HepG2 (cell line): ENCODE data around the gene DBNDD1. TPM values are rescaled to one million over a fixed set of nuclear protein-coding genes. Genes with fewer than 3 reads are reported as not detected.

Experiments
- ADNP ChIP-seq: sonication (generic); formaldehyde crosslinking; IDR thresholded peaks from 2 replicates; pipeline ENCODE4 v1.4.0; 2020; ENCODE audit warnings: missing genetic modification reagents
- CBX5 ChIP-seq: sonication (generic); formaldehyde crosslinking; IDR thresholded peaks from 2 replicates; pipeline ENCODE4 v1.4.0; 2020; ENCODE audit warnings: missing genetic modification reagents, borderline replicate concordance
- CC2D1A ChIP-seq: sonication (generic); formaldehyde crosslinking; IDR thresholded peaks from 2 replicates; pipeline ENCODE4 v1.8.1; 2023; ENCODE audit warnings: mild to moderate bottlenecking, missing genetic modification reagents
- CHD4 ChIP-seq: fragments of 200-600 bp; sonication (generic); IDR thresholded peaks from 2 replicates; pipeline ENCODE4 v1.7.0; 2017; ENCODE audit warnings: mild to moderate bottlenecking, low read length, borderline replicate concordance
- DNMT3B ChIP-seq: conservative IDR thresholded peaks from 2 replicates; pipeline ENCODE4 v1.6.1; 2016; ENCODE audit warnings: missing biosample characterization, control low read depth
- DRAP1 ChIP-seq: IDR thresholded peaks from 2 replicates; pipeline ENCODE4 v1.6.1; 2016; ENCODE audit warnings: missing genetic modification reagents, missing compliant biosample characterization
- FOSL1 ChIP-seq: sonication (generic); formaldehyde crosslinking; IDR thresholded peaks from 2 replicates; pipeline ENCODE4 v1.9.0; 2021; ENCODE audit warnings: missing genetic modification reagents, borderline replicate concordance
- GABPA ChIP-seq, 2 experiments: IDR thresholded peaks; 2 replicates each; pipeline ENCODE4 v1.6.1; 2011 to 2016; ENCODE audit warnings: low read depth in 2 of 2, low read length in 1 of 2, missing biosample characterization in 1 of 2, missing genetic modification characterization in 1 of 2
- HHEX ChIP-seq: IDR thresholded peaks from 2 replicates; pipeline ENCODE4 v1.6.1; 2016; ENCODE audit warnings: control low read depth
- IKZF4 ChIP-seq: sonication (generic); formaldehyde crosslinking; IDR thresholded peaks from 2 replicates; pipeline ENCODE4 v1.5.1; 2020; ENCODE audit warnings: borderline replicate concordance, mild to moderate bottlenecking, low read depth, missing genetic modification reagents; ENCODE audit errors: not compliant biosample characterization
- KDM3A ChIP-seq: IDR thresholded peaks from 2 replicates; pipeline ENCODE4 v1.6.1; 2018; ENCODE audit warnings: low read depth, missing compliant biosample characterization
- MAFF ChIP-seq: IDR thresholded peaks from 2 replicates; pipeline ENCODE4 v1.6.1; 2011; ENCODE audit warnings: low read depth, low read length, improper control_type of control experiment
- MXD4 ChIP-seq: IDR thresholded peaks from 2 replicates; pipeline ENCODE4 v1.6.1; 2016; ENCODE audit warnings: mild to moderate bottlenecking, missing biosample characterization, missing genetic modification reagents
- NFE2L2 ChIP-seq: fragments of 150-350 bp; IDR thresholded peaks from 2 replicates; pipeline ENCODE4 v1.6.1; 2014; ENCODE audit warnings: low read length
- PREB ChIP-seq: sonication (generic); formaldehyde crosslinking; IDR thresholded peaks from 2 replicates; pipeline ENCODE4 v1.4.0; 2020; ENCODE audit warnings: missing genetic modification reagents
- RXRB ChIP-seq: IDR thresholded peaks from 2 replicates; pipeline ENCODE4 v1.6.1; 2016; ENCODE audit warnings: borderline replicate concordance, missing genetic modification reagents, missing compliant biosample characterization
- SNRNP70 ChIP-seq: fragments of 200-400 bp; formaldehyde crosslinking; IDR thresholded peaks from 2 replicates; pipeline ENCODE4 v1.6.1; 2017; ENCODE audit warnings: mild to moderate bottlenecking, low read depth, low read length, moderate library complexity
- SOX13 ChIP-seq, 3 experiments: fragments of 450-650 bp in 1 of 3; sonication (generic) in 1 of 3; formaldehyde crosslinking in 1 of 3; IDR thresholded peaks in 2 of 3; conservative IDR thresholded peaks in 1 of 3; 2 replicates each; pipeline versions ENCODE4 v1.5.0 to v1.6.1; 2016 to 2020; ENCODE audit warnings: antibody characterized with exemption in 1 of 3, mild to moderate bottlenecking in 1 of 3, missing compliant biosample characterization in 1 of 3, missing genetic modification reagents in 1 of 3, moderate library complexity in 1 of 3
- SYNCRIP ChIP-seq: fragments of 200-400 bp; formaldehyde crosslinking; IDR thresholded peaks from 2 replicates; pipeline ENCODE4 v1.6.1; 2018; ENCODE audit warnings: mild to moderate bottlenecking, low read depth, low read length; ENCODE audit not compliant: insufficient read depth
- THAP8 ChIP-seq: sonication (generic); formaldehyde crosslinking; IDR thresholded peaks from 2 replicates; pipeline ENCODE4 v1.5.1; 2020; ENCODE audit warnings: missing genetic modification reagents, mild to moderate bottlenecking, borderline replicate concordance
- TRIM24 ChIP-seq: sonication (generic); formaldehyde crosslinking; IDR thresholded peaks from 2 replicates; pipeline ENCODE4 v1.8.0; 2022; ENCODE audit warnings: mild to moderate bottlenecking, missing genetic modification reagents
- ZEB1 ChIP-seq: IDR thresholded peaks from 2 replicates; pipeline ENCODE4 v1.6.1; 2012; ENCODE audit warnings: mild to moderate bottlenecking, low read depth, inconsistent platforms; ENCODE audit not compliant: insufficient replicate concordance
- ZNF264 ChIP-seq: sonication (generic); formaldehyde crosslinking; IDR thresholded peaks from 2 replicates; pipeline ENCODE4 v1.4.0; 2020; ENCODE audit warnings: missing genetic modification reagents
- ZNF33A ChIP-seq: sonication (generic); formaldehyde crosslinking; IDR thresholded peaks from 2 replicates; pipeline ENCODE4 v1.5.1; 2020; ENCODE audit warnings: missing genetic modification reagents, mild to moderate bottlenecking, moderate library complexity, borderline replicate concordance
- ZNF530 ChIP-seq: sonication (generic); formaldehyde crosslinking; IDR thresholded peaks from 2 replicates; pipeline ENCODE4 v1.5.0; 2020; ENCODE audit warnings: low read depth, mild to moderate bottlenecking, missing genetic modification reagents
- ZNF597 ChIP-seq: sonication (generic); formaldehyde crosslinking; IDR thresholded peaks from 2 replicates; pipeline ENCODE4 v1.5.0; 2020; ENCODE audit warnings: missing genetic modification reagents
- ZNF746 ChIP-seq: sonication (generic); formaldehyde crosslinking; IDR thresholded peaks from 2 replicates; pipeline ENCODE4 v1.8.0; 2022; ENCODE audit warnings: mild to moderate bottlenecking, missing genetic modification reagents
- ZNF772 ChIP-seq: sonication (generic); formaldehyde crosslinking; IDR thresholded peaks from 2 replicates; pipeline ENCODE4 v1.5.0; 2020; ENCODE audit warnings: mild to moderate bottlenecking, missing genetic modification reagents
- ZNF878 ChIP-seq: sonication (generic); formaldehyde crosslinking; IDR thresholded peaks from 2 replicates; pipeline ENCODE4 v1.8.1; 2023; ENCODE audit warnings: mild to moderate bottlenecking, missing genetic modification reagents, moderate library complexity
- ZNF879 ChIP-seq: sonication (generic); formaldehyde crosslinking; IDR thresholded peaks from 2 replicates; pipeline ENCODE4 v1.8.1; 2023; ENCODE audit warnings: missing genetic modification reagents
- polyA plus RNA-seq, 8 experiments: library from polyadenylated mRNA; depleted of rRNA in 3 of 8; stranded (reverse) in 7 of 8; unstranded in 1 of 8; fragments of >200 nt; fragmentation: Illumina TruSeq in 4 of 8; extraction: Trizol in 4 of 8; gene quantifications; 2 replicates each; pipeline versions ENCODE4 v1.2.1 to v1.2.3, GENCODE V29; 2011 to 2016; ENCODE audit warnings: low read depth in 4 of 8, missing spikeins in 1 of 8, mixed read lengths in 1 of 8; ENCODE audit not compliant: insufficient read depth in 1 of 8
- total RNA-seq, 5 experiments: library from RNA; depleted of rRNA; stranded (reverse); fragments of >200 nt; fragmentation: Illumina TruSeq; extraction: Trizol; gene quantifications; 2 replicates each; pipeline ENCODE4 v1.2.3, GENCODE V29; 2016; ENCODE audit warnings: low read depth in 1 of 5

The DBNDD1 gene
- total and polyA plus RNA-seq, 2 of the 13 experiments (the other 11 are each of a cell fraction or from before 2014, with no cell fraction given), result 17.0 to 40.4 TPM

DNA sequence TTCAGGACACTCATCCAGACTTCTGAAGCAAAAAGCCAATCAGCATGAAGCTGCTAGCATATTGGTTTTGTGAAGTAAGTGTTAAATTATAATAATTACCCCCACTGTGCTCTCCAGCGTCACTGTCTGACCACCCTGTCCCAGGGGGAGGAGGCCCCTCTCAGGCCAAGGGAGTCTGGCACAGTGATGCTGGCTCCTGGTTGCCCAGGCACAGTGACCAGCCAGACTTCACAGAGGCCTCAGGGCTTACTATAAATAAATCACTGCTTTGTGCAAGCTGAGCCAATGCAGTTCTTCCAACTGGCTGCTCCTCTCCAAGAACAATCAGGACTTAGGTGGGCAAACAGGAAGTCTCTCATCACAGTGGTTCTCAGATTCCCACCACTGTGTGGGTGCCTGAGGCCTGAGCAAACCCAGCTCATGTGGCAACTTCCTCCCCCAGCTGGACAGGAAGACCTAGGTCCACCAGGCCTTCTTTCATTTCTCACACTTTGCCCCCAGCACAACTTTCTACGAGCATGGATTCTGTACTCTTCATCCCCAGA, 1.7 kb upstream of the DBNDD1 start (continued):
- TF ChIP-seq ZNF530 (no peak), ZNF33A (CRISPR knock-in tag) (no peak), DNMT3B (CRISPR knock-in tag) (no peak), CHD4 (no peak), ZNF772 (no peak), ADNP (CRISPR knock-in tag) (no peak), PREB (CRISPR knock-in tag) (no peak), KDM3A (no peak), CBX5 (CRISPR knock-in tag) (no peak), ZNF878 (CRISPR knock-in tag) (no peak), ZNF597 (no peak), IKZF4 (no peak), NFE2L2 (no peak), ZNF746 (CRISPR knock-in tag) (no peak), FOSL1 (CRISPR knock-in tag) (no peak), ZNF264 (CRISPR knock-in tag) (no peak), ZNF879 (CRISPR knock-in tag) (no peak), TRIM24 (CRISPR knock-in tag) (no peak), THAP8 (CRISPR knock-in tag) (no peak), HHEX (no peak), GABPA (IDR thresholded peaks at IDR 0.05; ENCODE audit: low read depth, low read length) (peak; percentile 47; the same call in 1 of the 2 replicates), GABPA (CRISPR knock-in tag; IDR thresholded peaks at IDR 0.05; ENCODE audit: low read depth) (peak; percentile 84), SOX13 (IDR thresholded peaks at IDR 0.05) (no peak), SOX13 (CRISPR knock-in tag; conservative IDR thresholded peaks at IDR 0.05 in 1 of 2, IDR thresholded peaks at IDR 0.05 in 1 of 2) (peak in 1 of 2 experiments; percentile 33; a peak in 1 of 4 replicates), DRAP1 (CRISPR knock-in tag) (peak; percentile 36; the same call in 1 of the 2 replicates), CC2D1A (CRISPR knock-in tag) (no peak), ZEB1 (no peak), RXRB (CRISPR knock-in tag) (peak; percentile 45; the same call in 1 of the 2 replicates), SNRNP70 (no peak), MXD4 (CRISPR knock-in tag) (no peak), MAFF (no peak), SYNCRIP (no peak)
